Activated T-helper 1 cell treated with anti-CD3 and anti-CD28 coated beads, Interleukin-2, amount 50 U/mL, for 16 hours (primary cell): ENCODE measurements around the gene ANKRD44.
A peak's percentile ranks its signal among the peaks of the same experiment; 100 is the strongest.

Experiments
- DNase-seq, 2 donors: peaks; one replicate each; pipeline ENCODE4 v3.0.0-alpha.2; 2020; ENCODE audit warnings: low read depth in 1 of 2, low spot score in 1 of 2

ANKRD44 gene

GRCh38 chr2:197085665-197086064, 224.9 kb downstream of the ANKRD44 start:
- no peak for DNase-seq

- no peak for DNase-seq
These were observed 229.3 kb downstream of the ANKRD44 start for GRCh38 chr2:197081294-197081693.

- no peak for DNase-seq
These were observed 229.9 kb downstream of the ANKRD44 start for GRCh38 chr2:197080578-197081216.

- DNase-seq, result no peak
These were observed 230.6 kb downstream of the ANKRD44 start for GRCh38 chr2:197079832-197080555.

- no peak for DNase-seq
These were observed 231.2 kb downstream of the ANKRD44 start for GRCh38 chr2:197079414-197079813.

GRCh38 chr2:197078535-197078934, 232.0 kb downstream of the ANKRD44 start:
- DNase-seq, result no peak

- no peak for DNase-seq
These were observed 233.2 kb downstream of the ANKRD44 start for GRCh38 chr2:197077336-197077735.

- no peak for DNase-seq
These were observed 233.9 kb downstream of the ANKRD44 start for GRCh38 chr2:197076652-197077051.

- no peak for DNase-seq
These were observed 234.7 kb downstream of the ANKRD44 start for GRCh38 chr2:197075754-197076337.

GRCh38 chr2:197075281-197075680, 235.3 kb downstream of the ANKRD44 start:
- no peak for DNase-seq

GRCh38 chr2:197073701-197074433, 236.7 kb downstream of the ANKRD44 start:
- DNase-seq, result no peak

GRCh38 chr2:197073270-197073669, 237.3 kb downstream of the ANKRD44 start:
- no peak for DNase-seq

GRCh38 chr2:197072533-197072932, 238.0 kb downstream of the ANKRD44 start:
- no peak for DNase-seq

GRCh38 chr2:197071790-197072436, 238.7 kb downstream of the ANKRD44 start:
- DNase-seq, result no peak

- DNase-seq, result no peak
These were observed 239.4 kb downstream of the ANKRD44 start for GRCh38 chr2:197071213-197071612.

GRCh38 chr2:197069958-197070357, 240.6 kb downstream of the ANKRD44 start:
- no peak for DNase-seq

- peak in 1 of 2 donors; percentile 20 for DNase-seq
These were observed 248.0 kb downstream of the ANKRD44 start for GRCh38 chr2:197062574-197062973.

GRCh38 chr2:197059477-197059876, 251.1 kb downstream of the ANKRD44 start:
- no peak for DNase-seq

GRCh38 chr2:197058777-197059300, 251.7 kb downstream of the ANKRD44 start:
- DNase-seq, result no peak

- DNase-seq, result no peak
These were observed 252.6 kb downstream of the ANKRD44 start for GRCh38 chr2:197057959-197058358.

GRCh38 chr2:197055045-197055444, 255.5 kb downstream of the ANKRD44 start:
- no peak for DNase-seq
